ENCODE measurements around the gene BCR.
"Not testable (repeated sequence)": the region's sequence is repeated elsewhere in the genome, so short reads cannot be mapped to it uniquely, and the experiment has no call there.

BCR gene

DNA sequence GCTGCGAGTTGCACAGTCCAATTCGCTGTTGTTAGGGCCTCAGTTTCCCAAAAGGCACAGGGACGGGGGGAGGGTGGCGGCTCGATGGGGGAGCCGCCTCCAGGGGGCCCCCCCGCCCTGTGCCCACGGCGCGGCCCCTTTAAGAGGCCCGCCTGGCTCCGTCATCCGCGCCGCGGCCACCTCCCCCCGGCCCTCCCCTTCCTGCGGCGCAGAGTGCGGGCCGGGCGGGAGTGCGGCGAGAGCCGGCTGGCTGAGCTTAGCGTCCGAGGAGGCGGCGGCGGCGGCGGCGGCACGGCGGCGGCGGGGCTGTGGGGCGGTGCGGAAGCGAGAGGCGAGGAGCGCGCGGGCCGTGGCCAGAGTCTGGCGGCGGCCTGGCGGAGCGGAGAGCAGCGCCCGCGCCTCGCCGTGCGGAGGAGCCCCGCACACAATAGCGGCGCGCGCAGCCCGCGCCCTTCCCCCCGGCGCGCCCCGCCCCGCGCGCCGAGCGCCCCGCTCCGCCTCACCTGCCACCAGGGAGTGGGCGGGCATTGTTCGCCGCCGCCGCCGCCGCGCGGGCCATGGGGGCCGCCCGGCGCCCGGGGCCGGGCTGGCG is at the start of gene BCR:
TSS of gene BCR (plus strand) at position 209 of the 592 bp plus-strand sequence. CDS start 452 bp downstream, outside the sequence.
- DNase-seq (ENCODE audit: low read depth in 2 of 2): peak; percentile 31 to 51

DNA sequence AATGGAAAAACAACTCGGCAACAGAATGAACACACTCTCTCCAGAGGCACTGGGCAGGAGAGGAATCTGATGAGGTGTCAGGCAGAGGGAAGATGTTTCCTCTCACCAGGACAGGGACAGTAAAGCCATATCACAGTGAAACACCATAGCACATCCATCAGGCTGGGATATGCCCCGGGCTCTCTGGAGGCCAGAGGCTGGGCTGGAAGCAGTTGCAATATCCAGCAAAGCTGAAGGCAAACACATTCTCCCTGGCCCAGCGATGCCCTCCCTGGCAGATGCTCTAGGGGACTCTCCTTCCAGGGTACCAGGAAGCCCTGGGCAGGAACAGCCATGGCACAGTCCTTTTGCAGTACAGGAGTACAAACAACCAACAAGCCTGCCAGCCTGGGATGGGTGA is 49.6 kb upstream of the BCR start:
- DNase-seq (ENCODE audit: low read depth in 2 of 2): no peak

DNA sequence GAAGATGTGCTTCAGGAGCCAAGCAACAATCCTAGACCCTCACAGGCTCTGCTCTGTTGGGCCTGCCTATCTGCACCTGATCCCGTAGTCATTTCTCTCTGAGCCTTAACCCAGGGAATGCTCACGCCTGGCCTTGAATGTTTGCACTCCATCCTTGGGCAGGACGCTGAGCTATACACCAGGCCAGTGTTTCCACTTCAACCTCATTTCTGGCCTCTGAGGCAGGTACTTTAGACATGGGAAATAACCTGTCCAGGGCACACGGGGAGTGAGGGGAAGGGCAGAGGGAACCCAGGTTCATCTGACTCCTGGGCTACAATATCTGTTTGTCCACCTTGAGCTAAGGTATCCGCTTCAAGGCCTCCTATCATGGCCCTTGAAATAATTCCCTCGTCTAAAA is 48.4 kb upstream of the BCR start:
- DNase-seq (ENCODE audit: low read depth in 2 of 2): no peak

DNA sequence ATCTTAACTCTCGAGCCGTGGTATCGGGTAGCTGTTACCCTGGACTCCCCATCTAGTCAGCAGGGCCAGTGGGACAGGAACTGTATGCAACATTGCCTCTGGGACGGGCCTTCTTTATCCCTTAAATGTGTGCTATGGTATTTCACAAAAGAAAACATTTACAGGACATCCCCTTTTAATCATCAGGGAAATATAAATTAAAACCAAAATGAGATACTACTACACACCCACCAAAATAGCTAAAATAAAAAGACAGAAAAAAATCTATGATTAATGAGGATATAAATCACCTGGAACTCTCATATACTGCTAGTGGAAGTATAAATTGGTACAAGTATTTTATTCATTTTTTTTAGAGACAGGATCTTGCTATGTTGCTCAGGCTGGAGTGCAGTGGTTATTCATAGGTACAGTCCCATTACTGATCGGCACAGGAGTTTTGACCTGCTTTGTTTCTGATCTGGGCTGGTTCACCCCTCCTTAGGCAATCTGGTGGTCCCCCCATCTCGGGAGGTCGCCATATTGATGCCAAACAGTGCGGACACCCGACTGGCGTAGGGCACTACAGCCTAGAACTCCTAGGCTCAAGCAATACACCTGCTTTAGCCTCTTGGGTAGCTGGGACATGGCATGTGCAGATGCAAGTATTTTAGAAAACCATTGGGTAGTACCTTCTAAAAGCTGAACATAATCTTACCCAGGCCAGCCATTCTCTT is 47.8 kb upstream of the BCR start:
- no peak for DNase-seq (ENCODE audit: low read depth in 2 of 2)

DNA sequence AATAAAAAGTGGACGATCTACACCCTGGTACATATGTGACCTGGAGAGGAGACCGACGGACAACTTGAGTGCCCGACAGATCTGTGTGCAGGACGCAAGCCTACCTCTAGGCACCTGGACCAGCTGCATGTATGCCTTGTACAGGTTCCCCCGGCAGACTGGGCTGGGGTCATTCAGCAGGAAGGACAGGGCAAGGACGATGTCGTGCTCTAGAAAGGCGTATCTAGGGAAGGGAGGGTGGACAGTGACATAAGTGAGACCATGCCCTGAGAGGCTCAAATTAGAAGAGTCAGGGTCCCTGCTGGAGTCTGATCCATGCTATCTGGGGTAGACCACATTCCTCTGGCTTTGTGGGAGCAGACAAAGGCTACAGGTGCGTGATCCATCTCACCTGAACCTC is 46.4 kb upstream of the BCR start:
- no peak for DNase-seq (ENCODE audit: low read depth in 2 of 2)

DNA sequence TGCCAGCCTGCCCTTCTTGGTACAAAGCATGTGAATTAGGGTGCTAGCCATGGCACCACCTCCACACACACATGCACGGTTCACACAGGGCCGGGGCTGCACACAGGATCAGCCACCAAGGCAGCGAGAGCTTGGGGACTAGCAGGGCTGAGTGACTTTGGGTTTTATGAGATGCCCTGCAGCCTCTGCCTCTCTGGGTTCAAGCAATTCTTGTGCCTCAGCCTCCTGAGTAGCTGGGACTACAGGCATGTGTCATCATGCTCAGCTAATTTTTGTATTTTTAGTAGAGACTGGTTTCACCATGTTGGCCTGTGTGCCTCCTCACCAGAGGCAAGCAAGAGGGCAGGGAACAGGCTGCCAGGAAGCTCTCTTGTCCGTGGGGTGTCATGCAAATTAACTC is 43.3 kb upstream of the BCR start:
- DNase-seq (ENCODE audit: low read depth in 2 of 2): not testable (repeated sequence)

DNA sequence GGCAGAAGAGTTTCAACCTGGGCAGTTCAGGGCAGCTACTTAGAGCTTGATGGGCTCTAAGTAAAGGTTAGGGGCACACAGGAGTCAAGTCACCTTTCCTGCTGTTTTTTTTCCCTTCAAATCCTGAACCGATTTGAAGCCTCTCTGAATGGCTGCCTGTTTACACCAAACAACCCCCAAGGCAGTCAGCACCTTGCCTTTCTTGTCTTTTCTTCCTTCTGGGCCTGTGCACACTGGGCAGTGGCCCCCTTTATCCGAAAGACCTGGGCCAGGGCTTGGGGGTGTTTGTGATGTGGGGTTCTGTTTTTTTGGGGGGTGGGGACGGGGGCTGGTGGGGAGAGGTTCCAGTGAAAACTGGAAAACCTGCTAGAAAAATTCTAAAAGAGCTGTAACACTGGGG is 42.8 kb upstream of the BCR start:
- no peak for DNase-seq (ENCODE audit: low read depth in 2 of 2)

DNA sequence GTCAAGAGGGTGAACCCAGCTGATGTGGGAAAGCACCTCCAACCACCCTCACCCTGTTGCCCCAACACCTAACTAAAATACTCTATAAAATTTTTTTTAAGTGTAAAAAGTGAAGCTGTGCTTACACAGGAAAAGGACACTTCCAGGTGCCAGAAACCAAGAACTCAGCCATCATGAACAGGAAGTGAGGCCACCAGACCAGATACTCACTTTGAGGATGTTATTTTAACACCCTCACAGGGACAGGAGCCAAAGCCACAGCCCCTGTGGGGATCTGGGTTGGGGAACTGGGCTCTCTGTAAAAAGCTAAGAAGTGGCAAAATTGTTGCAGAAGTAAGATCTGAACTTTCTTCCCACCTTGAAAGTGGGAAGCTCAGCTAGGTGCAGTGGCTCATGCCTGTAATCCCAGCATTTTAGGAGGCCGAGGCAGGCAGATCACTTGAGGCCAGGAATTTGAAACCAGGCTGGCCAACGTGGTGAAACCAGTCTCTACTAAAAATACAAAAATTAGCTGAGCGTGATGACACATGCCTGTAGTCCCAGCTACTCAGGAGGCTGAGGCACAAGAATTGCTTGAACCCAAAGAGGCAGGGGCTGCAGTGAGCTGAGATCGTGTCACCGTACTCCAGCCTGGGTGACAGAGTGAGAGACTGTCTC is 42.3 kb upstream of the BCR start:
- DNase-seq (ENCODE audit: low read depth in 2 of 2): no peak

DNA sequence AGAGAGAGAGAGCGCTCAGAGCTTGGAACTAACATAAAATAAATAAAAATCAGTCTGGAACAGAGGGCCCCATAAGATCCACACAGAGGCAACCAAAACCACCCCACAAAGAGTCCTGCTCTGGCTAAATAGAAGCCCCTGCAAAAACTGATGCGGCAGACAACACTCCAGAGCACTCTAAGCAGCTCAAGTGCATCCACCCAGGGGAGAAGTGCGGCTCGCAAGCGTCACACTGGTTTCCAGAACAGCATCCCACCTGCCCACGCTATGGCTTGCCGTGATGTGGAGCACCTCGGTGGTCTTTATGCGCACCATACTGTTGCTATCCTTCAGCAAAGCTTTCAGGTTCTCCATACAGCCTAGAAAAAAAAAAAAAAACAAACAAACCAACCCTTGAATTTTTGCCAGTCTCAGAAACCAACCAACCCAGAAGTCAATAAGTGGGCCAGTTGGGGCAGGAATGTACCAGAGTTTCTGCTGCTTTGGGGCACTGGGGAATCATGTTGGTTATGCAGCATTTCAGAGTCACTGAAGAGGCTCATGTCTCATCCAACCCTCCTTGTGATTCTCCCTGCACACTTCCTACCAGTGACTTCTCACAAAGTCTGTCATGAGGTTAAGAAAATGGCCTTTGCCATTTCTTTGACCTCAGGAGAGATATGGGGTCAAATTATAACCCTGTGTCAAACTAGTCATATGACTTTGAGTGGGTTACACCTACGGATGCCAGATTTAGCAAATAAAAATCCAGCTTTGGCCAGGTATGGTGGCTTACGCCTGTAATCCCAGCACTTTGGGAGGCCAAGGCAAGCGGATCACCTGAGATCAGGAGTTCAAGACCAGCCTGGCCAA is 41.5 kb upstream of the BCR start:
- DNase-seq (ENCODE audit: low read depth in 2 of 2): no peak

DNA sequence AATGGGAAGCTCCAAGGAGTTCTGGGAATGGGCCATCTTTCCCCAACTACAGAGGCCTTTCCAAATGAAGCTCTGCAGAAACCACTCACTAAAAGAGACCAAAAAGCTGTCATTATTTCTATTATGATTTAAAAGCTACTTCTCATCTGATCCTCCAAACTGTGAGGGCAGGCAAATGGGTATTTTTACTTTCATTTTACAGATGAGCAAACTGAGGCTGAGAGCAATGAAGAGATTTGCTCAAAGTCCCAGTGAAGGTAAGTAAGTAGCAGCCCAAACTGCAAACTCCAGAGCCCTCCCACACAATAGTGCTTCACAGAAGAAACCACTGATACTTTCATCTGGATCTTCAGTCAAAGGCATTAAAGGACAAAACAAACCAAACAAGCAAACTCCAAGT is 39.9 kb upstream of the BCR start:
- no peak for DNase-seq (ENCODE audit: low read depth in 2 of 2)

DNA sequence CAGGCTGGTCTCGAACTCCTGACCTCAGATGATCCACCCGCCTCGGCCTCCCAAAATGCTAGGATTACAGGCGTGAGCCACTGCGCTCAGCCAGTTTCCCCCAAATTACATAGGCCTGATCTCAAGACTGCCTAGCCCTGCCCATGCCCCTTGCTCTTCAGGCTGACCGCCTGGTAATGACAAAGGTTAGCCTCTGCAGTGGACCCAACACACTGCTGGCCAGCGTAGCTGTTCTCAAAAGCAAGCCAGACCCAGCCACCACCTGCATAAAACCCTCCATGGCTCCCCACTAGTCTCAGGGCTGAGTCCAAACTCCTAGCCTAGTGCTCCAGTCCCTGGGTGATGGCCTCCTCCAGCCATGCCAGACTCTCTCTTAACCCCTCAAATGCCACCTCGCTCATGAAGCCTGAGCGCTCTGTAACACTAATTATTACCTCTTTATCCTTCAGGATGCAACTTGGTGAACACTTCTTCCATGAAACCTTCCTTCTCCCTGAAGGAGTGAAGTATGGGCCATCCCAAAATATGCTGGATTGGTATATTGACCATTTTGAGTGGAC is 37.7 kb upstream of the BCR start:
- DNase-seq (ENCODE audit: low read depth in 2 of 2): no peak

DNA sequence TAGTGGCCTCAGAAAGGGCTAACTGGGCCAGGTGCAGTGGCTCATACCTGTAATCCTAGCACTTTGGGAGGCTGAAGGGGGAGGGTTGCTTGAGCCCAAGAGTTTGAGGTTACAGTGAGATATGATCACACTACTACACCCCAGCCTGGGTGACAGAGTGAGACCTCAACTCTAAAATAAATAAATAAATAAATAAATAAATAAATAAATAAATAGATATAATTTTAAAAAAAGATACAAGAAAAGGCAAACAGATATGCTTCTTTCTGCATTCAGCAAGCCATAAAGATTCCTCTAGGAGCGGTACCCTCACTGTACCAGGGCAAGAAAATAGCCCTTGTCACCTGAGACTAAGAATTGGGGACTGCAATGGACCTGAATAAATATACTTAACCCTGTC is 37.2 kb upstream of the BCR start:
- no peak for DNase-seq (ENCODE audit: low read depth in 2 of 2)

DNA sequence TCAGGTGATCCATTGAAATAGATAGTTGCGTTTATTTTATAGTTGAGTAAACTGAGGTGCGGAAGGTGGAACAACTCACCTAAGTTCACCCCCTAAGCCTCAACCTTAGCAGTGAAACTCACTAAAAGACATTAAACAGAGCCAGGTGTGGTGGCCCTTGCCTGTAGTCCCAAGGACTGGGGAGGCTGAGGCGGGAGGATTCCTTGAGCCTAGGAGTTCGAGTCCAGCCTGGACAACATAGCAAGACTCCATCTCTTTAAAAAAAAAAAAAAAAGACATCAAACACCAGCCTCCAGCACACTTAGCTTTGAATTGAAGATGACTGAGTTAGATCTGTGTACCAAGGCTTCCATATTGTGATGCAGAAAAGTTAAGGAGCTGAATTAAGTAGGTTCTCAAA is 35.9 kb upstream of the BCR start:
- no peak for DNase-seq (ENCODE audit: low read depth in 2 of 2)

DNA sequence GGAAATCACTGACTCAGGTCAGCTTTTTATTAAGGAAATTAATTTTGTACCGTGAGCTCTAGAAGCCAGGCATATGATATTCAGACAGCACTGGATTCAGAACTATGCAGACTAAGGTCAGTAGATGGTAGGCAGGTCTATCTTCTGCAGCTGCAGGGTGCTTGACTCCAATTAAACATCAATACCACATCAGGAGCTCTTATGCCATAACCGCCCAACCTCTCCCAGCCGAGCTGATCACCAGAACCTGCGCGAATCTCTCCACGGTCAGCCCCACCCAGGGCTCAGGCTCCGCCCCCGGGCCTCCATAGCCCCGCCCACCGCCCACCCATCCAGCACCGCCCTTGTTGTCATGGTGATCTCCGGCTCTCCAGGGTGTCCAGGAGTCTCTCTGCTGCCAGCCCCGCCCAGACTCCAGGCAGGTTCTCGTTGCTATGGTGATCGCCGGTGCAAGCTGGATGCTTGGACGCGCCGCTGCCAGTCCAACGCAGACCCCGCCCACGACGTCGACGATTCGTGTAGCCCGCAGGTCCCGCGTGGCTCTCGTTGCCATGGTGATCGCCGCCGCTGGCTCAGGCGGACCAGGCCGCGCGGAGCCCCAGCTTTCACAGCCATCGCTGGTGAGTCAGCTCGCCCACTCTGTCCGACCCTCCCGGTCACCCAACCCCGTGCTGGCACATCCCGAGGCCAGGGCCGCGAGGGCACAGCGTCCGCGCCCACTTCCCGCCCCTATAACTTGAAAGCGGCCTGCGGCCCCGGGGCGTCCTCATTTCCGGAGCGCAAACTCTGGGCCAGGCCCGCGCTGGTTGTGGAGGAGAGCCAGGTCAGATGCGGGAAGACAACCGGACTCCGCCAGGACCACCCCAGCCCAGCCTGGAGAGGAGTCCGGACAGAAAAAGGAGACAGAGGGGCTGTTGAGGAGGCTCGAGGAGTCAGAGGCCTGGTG is 35.1 kb upstream of the BCR start, which contains the start of gene RAB36:
TSS of gene RAB36 (plus strand) at position 546 of the 946 bp plus-strand sequence. CDS start 1,140 bp downstream, outside the sequence.
- DNase-seq (ENCODE audit: low read depth in 2 of 2): peak; percentile 74 to 85

DNA sequence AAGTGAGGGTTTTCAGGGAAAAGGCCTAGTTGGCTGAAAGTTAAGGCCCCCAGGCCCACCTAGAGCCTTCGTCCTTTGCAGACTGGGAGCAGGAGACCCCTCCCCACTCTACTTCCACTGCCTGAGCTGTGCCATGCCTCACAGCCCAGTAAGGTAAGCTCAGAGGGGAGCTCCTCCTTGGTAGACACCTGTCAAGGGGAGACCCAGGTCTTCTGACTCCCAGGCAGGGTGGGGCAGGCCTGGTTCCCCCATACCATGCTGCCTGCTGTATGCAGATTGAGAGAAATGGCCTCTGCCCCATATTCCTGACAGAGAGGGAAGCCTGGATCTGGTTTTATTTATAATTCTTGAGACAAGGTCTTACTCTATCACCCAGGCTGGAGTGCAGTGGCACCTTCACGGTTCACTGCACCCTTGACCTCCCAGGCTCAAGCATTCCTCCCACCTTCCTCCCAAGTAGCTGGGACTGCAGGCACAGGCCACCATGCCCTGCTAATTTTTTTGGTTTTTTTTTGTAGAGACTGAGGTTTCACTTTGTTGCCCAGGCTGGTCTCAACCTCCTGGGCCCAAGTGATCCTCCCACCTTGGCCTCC is 34.3 kb upstream of the BCR start:
- no peak for DNase-seq (ENCODE audit: low read depth in 2 of 2)

DNA sequence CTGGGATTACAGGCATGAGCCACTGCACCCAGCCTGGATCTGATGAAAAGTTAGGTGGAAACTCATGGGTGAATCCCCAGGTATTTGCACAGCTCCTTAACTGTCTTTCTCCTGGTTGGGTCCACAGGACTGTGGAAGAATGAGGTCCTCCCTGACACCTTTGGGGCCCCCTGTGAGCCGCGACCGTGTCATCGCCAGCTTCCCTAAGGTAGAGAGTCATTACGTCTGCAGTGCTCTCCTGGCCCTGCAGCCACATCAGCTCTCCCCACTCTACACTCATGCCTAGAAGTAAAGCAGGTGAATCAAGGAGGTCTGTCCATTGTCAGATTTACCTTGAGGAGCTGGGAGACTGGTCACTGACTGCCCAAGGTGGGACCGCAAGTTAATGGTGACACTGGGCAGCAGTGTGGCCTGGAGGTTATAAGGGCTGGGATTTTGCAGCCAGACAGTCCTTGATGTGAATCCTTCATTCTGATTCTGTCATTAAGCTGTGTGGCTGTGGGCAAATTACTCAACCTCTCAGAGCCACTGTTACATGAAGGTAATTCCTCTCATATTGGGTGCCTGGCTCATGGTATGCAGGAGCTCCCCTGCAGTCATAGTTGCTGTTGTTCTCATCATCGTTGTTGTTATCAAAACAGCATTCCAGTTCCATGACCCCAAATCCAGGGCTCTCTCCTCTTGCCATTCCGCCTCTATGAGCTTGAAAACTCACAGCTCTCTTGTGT is 33.7 kb upstream of the BCR start:
- DNase-seq (ENCODE audit: low read depth in 2 of 2): no peak

DNA sequence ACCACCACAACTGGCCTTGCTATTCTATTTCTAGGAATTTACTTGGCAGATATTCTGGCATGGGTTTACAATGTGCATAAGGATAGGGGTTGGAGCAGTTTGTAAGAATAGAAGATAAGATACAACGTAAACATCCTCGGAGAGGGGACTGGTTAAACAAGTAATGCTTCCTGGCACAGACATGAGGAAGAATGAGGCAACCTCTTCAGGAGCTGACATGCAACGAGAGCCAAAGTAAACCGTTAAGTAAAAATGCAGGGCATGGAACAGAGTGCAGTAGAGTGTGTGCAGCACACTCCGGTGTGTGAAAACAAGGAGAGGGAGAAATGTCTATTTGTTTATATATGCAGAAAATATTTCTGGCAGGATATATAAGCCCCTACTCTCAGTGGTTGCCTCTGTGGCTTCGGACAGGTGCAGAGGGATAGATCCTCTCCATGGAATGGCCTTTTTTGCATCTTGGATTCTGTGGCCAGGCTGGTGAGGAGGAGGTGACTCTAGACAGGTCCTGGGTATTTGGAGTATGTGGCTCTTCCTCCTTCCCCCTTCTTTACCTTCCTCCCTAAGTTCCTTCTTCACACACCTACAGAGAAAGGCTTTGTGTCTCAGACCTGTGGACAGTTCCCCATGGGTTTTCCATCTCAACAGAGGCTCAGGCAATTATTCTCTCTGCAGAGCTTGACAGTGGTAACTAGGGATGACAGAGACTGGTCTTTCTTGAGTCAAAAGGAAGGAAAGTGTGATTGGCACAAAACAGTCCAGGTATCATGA is 32.5 kb upstream of the BCR start:
- no peak for DNase-seq (ENCODE audit: low read depth in 2 of 2)

DNA sequence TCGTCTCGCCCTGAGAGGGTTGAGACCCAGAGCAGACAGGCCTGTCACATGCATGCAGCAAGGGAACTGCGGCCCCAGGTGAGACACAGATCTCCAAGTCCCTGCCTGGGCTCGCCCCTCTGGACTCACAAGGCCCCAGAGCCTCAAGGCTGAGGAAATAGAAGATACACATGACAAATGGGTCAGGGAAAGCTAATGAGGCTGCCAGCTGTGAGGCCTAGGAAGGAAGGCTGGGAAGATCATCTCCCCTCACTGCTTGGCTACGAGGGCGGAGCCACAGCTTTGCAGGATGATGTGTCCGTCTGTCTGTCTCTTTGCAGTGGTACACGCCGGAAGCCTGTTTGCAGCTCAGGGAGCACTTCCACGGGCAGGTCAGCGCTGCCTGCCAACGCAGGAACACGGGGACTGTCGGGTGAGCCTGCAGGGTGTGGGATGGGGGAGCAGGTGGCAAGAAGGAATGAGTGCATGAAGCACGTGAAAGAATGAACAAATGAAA is 30.5 kb upstream of the BCR start:
- no peak for DNase-seq (ENCODE audit: low read depth in 2 of 2)

DNA sequence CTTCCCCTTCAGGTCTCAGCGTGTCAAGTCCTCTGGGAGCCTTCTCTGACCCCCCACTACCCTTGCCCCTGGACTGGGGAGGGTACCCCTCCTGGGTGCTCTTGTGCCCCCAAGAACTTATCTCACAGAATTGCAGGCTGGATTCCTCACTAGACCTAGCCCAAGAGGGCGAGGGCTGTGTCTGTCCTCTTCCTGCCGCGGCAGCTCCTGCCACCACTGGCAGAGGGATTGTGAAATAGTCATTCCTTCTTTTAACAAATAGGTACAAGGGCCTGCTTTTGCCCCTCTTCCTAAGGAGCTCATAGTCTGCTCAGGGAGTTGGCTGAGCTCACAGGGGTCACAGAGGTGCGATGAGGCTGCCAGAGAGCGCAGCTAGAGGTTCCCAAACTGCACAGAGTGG is 29.5 kb upstream of the BCR start:
- DNase-seq (ENCODE audit: low read depth in 2 of 2): no peak
